A204.1 (cell line): ENCODE results near the gene PPP5C.

Experiments
- FAIRE-seq: peaks from 2 replicates; lab custom pipeline; 2012; peaks lifted over from hg19 to GRCh38; lab: Jason Lieb, UNC

Gene PPP5C

GRCh38 chr19:46330319-46330918 lies 16.5 kb upstream of the PPP5C start:
- FAIRE-seq, result no peak

- FAIRE-seq, result no peak
Observed at GRCh38 chr19:46337487-46337886, 9.4 kb upstream of the PPP5C start.

- no peak for FAIRE-seq
Observed at GRCh38 chr19:46339446-46339845, 7.4 kb upstream of the PPP5C start.

- no peak for FAIRE-seq
Observed at GRCh38 chr19:46340051-46340659, 6.7 kb upstream of the PPP5C start.

- FAIRE-seq, result no peak
Observed at GRCh38 chr19:46341937-46342336, 5.0 kb upstream of the PPP5C start.

GRCh38 chr19:46344363-46344762 lies 2.5 kb upstream of the PPP5C start:
- no peak for FAIRE-seq

GRCh38 chr19:46345157-46345556 lies 1.7 kb upstream of the PPP5C start:
- no peak for FAIRE-seq

GRCh38 chr19:46347572-46347883 lies 641 bp downstream of the PPP5C start:
- no peak for FAIRE-seq

GRCh38 chr19:46347985-46348384 lies 1.1 kb downstream of the PPP5C start:
- FAIRE-seq, result no peak

GRCh38 chr19:46349311-46349993 lies 2.6 kb downstream of the PPP5C start:
- FAIRE-seq, result no peak

GRCh38 chr19:46350029-46350757 lies 3.3 kb downstream of the PPP5C start:
- no peak for FAIRE-seq

GRCh38 chr19:46350758-46351159 lies 3.9 kb downstream of the PPP5C start:
- FAIRE-seq, result no peak

GRCh38 chr19:46351241-46352041 lies 4.6 kb downstream of the PPP5C start:
- no peak for FAIRE-seq

GRCh38 chr19:46353730-46354528 lies 7.0 kb downstream of the PPP5C start:
- FAIRE-seq, result no peak

- FAIRE-seq, result no peak
Observed at GRCh38 chr19:46355234-46356148, 8.6 kb downstream of the PPP5C start.

GRCh38 chr19:46356149-46357055 lies 9.5 kb downstream of the PPP5C start:
- no peak for FAIRE-seq

- FAIRE-seq, result no peak
Observed at GRCh38 chr19:46357846-46358583, 11.1 kb downstream of the PPP5C start.

- no peak for FAIRE-seq
Observed at GRCh38 chr19:46361915-46362314, 15.0 kb downstream of the PPP5C start.

- FAIRE-seq, result no peak
Observed at GRCh38 chr19:46364359-46364758, 17.5 kb downstream of the PPP5C start.
